Activated CD4-positive, alpha-beta T cell treated with anti-CD3 and anti-CD28 coated beads, Interleukin-10, Interleukin-2, amounts not matched to agents 100 ng/mL and 50 ng/mL, durations not matched to agents 16 hours and 8 hours (primary cell): ENCODE measurements around the gene PARD3B.
A peak's percentile ranks its signal among the peaks of the same experiment; 100 is the strongest.

Experiments used
- DNase-seq: peaks from one replicate; pipeline ENCODE4 v3.0.0-alpha.2; 2020

Gene PARD3B

DNA sequence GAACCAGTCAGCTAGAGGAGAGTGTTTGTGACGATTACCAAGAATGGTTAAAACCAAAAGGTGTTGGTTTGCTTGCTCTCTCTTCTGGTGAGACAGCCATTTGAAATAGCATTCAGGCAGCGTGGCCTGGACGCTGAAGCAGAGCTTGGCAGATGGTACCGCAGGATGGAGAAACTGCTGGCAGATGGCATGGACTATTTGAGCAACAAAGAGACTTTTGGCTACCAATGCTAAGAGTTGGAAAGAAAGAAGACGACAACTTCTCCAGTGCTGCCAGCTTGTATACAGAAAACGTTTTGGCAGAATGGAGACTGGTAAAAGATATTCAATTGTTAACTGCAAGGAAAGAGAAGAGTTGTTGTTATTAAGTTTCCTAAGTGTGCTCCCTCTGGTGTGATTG is 315.0 kb downstream of the PARD3B start:
- no peak for DNase-seq

DNA sequence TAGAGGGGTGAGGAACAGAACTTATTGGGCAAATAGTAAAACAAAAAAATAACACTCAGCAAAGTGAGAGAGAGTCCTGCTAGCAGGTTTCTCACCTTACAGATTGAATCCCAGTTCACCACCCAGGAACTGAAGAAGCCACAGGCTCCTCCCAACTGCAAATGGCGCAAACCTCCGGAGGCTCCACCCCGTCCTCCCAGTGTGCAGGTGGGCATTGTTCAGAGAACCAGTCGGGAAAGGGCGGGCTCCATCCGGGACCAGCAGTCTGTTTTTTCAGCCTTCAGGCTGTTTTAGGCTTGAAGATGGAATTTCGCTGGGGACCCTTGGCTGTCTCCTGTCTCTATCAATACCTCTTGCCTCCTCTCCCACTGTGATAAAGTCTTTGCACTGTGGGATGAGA is 317.5 kb downstream of the PARD3B start:
- no peak for DNase-seq

DNA sequence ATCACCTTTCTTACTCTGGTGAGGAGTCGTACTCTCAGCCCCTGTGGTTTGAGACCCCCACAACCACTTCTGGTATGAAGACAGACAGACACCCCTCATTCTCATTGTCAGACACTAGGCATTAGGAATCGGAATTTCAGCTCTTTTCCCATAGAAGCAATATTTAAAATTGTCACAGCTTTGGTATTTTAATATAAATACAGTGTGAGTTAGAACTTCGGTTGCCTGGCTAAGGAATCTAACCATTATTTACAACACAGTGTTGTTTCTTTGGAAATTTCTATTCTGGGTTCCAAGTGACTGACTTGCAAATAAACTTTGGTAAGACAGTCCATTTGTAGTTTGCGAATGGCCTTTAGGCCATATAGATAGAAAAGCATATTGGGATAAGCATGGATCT is 318.1 kb downstream of the PARD3B start:
- DNase-seq = no peak

DNA sequence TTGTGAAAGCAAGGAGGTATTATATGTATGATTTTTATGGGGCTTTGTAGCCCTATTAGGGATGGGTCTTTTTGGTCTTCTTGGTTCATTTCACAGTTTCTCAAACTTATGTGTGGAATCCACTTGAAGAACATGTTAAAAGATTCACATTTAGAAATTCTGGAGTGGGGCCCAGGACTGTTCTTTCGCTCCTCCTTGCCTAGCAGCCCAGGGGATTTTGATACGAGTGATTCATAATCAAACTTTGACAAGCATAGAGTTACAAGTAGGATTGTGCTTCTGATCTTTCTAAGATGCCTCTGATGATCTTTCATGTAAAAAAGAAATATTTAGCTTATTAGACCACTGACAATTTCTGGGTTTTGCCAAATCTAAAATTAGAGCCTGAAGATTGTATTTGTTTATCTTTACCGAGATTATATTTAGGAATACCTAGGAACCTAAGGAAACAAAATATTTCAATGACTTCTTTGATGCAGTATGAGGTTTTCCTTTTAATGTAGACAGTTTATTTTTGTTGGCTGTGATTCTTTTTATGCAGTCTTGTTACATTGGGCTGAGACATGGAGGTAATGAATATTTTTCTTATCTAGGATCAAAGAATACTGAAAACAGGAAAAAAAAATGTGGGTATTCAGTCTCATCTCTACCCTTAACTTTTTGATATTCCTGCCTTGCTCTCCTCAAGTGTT is 324.0 kb downstream of the PARD3B start:
- no peak for DNase-seq

DNA sequence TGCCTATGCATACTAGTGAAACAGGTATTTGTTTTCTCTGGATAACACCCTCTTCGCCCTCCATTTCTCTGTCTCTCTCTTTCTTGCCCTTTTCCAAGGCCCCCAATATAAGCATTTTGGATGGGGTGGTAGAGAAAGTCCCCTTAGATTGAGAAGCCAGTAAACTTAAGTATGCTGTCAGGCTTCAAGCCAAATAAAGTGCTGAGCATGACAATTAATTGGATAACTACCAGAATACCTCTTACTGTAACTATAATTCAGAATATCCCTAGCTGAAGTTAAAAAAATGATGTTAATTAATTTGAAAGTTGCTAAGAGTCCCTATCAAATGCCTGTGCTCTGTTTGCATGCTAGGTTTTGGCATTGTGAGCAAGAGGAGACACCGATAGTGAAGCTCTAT is 324.8 kb downstream of the PARD3B start:
- DNase-seq = no peak

DNA sequence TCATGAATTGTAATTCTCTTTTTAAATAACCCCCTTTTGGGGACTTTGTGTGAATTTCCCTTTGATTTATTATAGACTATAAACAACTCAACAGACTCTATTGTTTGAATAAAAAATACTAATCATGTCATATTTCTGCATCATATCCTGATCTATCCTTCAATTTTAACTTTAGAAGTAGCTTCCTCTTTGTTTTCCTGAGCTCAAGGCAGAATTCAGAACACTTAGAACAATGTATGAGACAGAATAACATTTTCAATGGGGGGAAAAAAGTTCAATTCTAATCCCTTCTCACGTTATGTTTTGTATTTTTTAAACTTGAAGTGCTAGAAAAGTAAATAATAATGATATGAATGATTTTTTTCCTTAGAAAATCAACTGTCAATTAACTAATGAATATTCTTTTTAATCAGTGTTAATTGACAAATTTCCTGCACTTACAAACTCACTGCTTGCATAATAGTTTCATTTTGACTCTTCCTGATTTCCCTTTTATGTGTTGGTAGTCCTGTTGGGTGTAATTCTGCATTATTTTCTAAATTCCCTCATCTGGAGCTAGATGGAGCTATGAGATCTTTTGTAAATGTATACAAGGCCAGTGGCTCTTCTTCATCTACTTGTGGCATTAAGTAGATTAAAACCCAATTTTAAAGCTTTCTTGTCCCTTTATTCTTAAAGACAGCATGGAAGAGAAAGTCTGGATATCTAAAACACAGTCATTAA is 326.1 kb downstream of the PARD3B start:
- DNase-seq = peak; percentile 67

DNA sequence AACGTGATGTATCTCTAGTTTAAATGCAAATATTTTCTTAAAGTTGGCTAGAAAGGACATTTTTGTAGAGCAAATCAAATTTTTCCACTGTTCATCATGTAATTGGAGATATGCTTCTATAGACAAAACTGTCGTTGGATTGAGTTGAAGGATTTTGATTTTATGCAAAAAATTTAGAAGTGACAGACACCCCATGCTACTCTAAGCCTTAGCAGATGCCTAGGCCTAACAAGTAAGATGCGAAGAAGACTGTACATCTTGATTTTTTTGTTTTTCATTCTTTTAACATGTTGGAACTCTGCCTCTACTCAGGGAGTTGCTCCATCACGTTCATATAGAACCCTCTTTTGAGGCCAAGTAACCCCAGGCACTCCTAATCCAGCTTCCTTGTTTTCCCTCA is 331.0 kb downstream of the PARD3B start:
- DNase-seq = no peak

DNA sequence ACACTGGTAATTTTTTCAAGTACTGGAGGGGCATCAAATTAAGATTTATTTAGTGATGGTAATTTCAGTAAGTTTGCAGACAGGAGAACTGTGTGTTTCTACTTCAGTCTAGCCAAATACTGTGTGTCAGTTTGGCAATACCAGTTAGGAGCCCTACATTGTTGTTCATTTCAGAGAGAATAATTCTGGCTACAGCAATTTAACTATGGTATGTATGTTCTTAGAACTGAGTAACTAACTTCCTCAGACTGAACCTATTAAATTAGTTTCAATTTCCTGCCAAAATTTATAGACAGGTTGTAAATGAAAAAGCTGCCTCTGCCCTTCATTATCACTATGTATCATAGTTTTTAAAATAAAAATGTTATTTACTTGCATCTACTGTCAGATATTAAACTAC is 332.4 kb downstream of the PARD3B start:
- no peak for DNase-seq

DNA sequence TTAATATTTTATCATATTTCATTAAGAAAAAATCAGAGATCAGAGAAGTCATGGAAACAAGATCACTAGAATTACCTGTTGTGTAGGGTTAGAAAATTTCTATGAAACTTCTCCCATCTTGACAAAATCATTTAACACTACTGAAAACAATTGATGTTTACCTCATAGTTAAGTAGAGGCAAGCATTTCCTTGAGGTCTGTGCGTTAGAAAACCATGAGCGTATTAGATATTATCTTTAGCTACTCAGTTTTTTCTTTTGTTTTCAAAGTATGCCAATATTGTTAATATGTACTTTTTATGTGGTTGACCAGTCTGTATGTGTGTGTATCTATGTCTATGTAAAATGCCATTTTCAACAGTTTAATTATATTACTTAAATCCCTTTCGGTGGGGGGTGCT is 335.7 kb downstream of the PARD3B start:
- no peak for DNase-seq

DNA sequence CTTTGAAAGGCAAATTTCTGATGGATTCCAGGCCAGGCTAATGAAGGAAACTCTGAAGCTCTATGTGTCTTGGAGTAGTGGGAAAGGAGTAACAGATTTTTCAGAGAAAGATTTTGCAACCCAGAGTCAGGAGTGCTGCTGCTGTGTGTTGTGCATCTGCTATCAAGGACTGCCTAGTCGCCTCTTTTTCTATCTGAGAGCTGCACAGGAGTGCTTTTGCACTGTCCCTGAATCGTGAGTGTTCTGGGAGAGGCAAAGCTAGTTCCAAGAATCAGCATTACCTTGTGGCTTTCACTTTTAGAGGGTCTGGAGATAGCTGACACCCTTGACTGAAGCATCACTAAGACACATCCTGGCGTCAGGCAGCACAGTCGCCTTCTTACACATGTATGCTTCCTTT is 336.4 kb downstream of the PARD3B start:
- DNase-seq = peak; percentile 59

DNA sequence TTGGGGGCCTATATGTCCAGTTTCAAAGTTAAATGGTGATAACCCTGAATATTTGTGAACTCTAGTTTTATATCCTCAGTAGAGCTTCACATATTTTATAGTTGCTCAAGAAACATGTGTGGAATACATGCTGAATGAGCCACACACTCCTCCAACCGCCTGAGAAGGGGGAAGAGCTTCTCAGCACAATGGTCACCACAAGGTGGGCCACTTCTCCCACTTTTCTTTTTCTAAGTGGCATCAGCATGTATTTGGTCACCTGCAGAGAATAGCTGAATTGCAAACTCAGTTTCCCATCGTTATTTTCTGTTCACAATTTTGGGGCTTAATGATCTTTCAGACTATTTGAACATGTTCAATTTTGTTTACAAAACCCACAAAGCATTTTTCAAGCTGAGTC is 340.5 kb downstream of the PARD3B start:
- no peak for DNase-seq

DNA sequence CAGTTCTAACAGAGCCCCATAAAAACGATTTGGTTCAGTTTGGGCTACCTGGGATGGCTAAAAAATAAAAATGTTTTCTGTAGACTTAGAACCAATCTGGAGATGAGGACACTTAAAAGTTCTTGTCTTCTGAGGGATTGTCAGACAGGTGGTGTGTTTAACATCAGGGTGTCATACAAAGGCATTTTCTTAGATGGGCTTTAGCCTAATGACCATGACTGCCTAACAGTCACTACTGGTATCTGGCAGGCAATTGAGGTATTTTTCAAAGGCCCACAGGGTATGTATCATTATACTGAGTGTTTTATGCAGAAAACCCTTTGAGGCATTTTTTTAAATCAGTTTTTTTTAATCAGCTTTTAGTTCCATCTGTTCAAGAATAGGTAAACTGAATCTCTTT is 341.4 kb downstream of the PARD3B start:
- DNase-seq = no peak

DNA sequence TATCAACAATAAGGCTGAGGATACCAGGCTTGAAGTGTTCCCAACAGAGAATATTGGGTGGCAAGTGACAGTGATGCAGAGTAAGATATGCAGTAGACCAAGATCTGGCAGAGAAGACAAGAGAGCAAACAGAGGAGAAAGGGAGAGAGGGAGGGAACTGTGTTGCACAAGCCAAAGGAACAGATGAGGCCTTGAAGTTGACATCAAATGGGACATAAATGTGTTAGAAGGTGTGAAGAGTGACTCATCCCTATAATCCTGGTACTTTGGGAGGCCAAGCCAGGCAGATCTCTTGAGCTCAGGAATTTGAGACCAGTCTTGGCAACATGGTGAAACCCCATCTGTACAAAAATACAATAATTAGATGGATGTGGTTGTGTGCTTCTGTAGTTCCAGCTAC is 342.9 kb downstream of the PARD3B start:
- DNase-seq = no peak

DNA sequence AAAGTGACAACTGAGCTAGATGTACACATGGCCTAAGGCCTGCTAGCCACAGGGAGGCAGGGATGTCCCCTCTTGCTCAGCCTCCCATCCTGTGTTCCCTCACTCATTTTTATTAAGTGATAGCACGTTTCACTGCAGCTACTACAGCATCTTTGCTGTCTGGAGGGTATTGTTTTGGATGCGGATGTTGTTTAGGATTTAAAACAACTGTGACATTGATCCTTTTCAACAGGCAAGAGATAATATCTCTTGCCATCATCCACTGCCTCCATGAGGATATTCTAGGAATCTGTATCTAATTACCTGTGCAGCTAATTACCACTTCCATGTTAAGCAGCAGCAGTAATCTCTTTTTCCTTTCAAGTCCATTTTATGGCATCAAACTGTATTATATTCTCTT is 345.4 kb downstream of the PARD3B start:
- no peak for DNase-seq

DNA sequence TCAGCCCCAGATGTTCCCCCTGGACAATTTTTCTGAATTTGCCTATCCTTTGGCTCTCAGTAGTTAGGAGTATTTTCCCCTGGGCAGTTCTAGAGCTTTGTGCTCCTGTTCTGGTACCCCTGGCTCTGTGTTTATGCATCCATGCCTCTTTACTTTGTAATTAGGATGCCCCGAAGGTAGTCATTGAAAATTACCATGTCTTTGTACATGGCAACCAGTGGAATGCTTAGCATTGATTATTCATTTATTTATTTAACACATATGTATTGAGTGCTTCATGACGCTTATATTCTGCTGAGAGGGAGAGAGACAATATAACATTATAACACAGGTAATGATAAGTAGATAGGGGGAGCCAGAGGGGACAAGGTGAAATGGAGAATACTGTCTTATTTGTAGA is 346.5 kb downstream of the PARD3B start:
- DNase-seq = no peak

DNA sequence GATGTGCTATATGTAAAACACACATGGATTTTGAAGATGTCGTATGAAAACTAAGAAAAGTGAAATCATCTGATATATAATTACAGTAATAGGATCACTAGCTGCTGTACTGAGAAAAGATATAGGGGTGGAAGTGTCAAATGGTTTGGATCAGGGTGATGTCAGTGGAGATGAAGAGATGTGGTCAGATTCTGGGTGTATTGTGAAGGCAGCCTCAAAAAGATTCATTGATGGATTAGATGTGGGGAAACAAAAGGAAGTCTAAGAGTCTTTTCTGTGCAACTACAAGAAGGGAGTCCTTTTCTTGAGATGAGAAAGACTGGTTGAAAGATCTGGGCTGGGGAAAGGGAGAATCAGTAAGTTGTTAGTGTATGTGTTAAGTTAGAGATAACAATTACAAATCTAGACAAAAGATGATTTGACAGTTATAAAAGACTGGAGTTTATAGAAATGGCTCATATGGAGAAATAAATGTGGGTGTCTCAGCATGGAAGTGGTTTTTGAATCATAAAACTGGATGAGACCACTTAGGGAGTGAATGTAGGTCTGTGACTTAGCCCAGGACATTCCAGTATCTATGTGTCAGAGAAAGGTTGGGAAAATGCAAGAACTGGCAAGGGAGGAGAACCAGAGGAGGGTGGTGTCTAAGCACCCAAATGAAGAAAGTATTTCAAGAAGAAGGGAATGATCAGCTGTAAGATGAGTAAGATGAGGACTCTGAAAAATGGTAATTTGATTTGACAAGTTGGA is 347.4 kb downstream of the PARD3B start:
- DNase-seq = no peak

DNA sequence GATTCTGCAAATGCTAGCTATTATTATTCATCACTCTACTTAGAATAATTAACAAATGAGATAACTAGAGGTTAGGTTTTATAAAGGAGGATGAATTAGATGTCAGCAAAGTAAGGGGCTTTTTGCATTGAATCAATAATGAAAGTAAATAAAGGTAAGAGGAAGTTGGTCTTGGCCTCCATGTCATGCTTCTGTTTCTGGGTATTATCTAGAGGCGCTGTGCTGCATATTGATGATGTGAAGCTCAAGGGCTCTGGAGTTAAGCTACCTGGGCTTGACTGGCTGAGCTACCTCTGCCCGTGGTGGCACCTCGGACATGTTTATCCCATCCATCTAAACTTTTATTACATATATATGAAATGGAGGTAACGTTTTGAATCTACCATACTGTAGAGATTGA is 350.9 kb downstream of the PARD3B start:
- DNase-seq = no peak

DNA sequence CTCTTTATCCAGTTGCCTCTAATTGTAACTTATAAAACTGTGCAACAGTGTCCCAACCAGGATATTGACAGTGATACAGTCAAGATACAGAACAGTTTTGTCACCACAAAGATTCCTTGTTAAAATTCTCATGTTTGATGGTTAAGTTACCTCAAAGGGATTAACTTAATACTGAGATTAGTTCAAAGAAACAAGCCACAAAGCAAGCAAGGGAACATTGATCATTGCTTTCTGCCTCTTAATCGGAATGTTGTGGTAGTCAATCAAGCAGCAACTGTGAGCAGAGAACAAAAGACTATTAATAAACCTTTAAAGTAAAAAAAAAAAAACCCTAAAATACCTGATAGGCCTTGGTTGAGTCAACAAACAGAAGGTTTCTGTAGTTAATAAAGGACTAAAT is 352.3 kb downstream of the PARD3B start:
- DNase-seq = no peak

DNA sequence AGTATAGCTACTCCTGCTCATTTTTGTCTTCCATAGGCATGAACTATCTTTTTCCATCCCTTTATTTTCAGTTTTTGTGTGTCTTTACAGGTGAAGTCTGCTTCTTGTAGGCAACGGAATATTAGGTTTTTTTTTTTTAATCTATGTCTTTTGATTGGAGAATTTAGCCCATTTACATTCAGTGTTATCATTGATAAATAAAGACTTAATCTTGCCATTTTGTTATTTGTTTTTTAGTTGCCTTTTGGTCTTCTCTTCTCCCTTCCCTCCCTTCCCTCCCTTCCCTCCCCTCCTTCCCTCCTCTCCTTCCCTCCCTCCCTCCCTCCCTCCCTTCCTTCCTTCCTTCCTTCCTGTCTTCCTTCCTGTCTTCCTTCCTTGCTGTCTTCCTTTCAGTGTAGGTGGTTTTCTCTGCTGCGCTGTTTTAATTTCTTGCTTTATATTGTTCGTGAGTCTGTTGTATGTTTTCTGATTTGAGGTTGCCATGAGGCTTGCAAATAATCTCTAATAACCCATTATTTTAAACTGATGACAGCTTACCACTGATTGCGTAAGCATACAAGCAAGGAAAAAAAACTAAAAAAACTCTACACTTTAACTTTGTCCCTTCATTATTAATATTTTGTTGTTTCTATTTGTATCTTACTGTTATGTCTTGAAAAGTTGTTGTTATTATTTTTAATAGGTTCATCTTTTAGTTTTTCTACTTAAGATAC is 353.8 kb downstream of the PARD3B start:
- DNase-seq = no peak

DNA sequence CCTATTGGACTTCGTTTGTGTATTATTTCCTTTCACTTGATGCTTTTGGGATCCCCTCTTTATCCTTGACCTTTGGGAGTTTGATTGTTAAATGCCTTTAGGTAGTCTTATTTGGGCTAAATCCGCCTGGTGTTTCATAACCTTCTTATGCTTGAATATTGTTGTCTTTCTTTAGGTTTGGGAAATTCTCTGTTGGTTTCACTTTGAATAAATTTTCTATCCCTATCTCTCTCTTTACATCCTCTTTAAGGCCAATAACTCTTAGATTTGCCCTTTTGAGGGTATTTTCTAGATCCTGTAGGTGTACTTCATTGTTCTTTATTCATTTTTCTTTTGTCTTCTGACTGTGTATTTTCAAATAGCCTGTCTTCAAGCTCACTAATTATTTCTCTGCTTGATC is 354.7 kb downstream of the PARD3B start:
- DNase-seq = no peak

DNA sequence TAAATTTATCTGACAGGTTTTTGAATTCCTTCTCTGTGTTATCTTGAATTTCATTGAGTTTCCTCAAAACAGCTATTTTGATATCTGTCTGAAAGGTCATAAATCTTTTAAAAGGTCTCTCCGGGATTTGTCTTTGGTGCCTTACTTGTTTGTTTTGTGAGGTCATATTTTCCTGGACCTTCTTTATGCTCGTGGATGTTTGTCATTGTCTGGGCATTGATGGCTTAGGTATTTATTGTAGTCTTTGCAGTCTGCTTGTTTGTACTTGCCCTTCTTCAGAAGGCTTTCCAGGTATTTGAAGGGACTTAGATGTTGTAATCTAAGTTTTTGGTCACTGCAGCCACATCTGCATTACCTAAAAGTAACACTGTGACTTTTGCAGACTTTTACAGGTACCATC is 355.2 kb downstream of the PARD3B start:
- no peak for DNase-seq

DNA sequence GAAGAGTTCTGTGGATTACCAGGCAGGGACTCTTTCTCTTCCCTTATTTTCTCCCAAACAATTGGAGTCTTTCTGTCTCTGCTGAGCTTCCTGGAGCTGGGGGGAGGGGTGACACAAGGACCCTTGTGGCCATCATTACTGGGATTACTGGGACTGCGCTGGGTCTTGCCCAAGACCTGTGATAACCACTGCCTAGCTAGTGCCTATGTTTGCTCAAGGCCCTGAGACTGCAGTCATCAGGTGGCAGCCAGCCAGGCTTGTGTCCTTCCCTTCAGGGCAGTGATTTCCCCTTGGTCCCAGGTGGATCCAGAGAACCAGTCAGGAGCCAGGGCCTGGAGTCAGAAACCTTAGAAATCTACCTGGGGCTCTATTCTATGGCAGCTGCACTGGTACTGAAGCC is 355.6 kb downstream of the PARD3B start:
- no peak for DNase-seq

DNA sequence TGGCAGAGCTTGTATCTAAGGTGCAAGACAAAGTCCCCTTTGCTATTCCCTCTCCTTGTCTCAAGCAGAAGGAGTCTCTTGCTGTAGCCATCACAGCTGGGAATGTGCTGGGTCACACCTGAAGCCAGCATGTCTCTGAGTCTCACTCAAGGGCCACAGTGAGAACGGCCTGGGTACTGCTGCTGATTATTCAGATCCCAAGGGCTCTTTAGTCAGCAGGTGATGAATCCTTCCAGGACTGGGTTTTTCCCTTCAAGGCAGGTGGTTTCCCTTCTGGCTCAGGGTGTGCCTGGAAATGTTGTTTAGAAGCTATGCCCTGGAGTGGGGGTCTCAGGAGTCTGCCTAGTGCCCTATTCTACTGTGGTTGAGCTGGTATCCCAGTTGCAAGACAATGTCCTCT is 356.3 kb downstream of the PARD3B start:
- no peak for DNase-seq

DNA sequence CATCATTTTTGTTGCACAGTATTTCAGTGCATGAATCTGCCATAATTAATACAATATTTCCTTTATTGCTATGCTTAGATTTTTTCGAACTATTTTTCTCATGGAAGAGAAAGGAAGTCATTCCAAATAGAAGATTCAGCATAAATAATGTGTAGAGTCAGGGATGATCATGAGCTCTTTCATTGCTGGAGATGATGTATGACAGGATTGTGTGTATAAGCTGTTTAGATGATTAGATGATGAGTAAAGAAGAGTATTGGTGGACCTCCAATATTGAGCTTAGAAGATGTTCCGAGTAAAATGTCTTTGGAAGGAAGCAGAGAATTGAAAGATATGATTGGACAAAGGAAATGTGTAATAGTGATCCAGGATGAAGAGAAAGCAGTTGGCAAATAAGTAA is 364.5 kb downstream of the PARD3B start:
- DNase-seq = no peak
